Activated T-helper 17 cell treated with anti-CD3 and anti-CD28 coated beads, Interleukin-2, amount 50 U/mL, for 72 hours (primary cell): ENCODE results near the gene CRKL. TPM values are rescaled to one million over a fixed set of nuclear protein-coding genes. Genes with fewer than 3 reads are reported as not detected.
"Not testable (repeated sequence)": the region's sequence is repeated elsewhere in the genome, so short reads cannot be mapped to it uniquely, and the experiment has no call there.

ENCODE experiments used
- ATAC-seq: fragments of 150-1000 bp; cut with Tn5 transposase; replicated peaks from 2 replicates; pipeline ENCODE4 v1.10.0; 2021; ENCODE audit warnings: mild to moderate bottlenecking, moderate library complexity
- H3K27ac Mint-ChIP-seq: one replicate; pipeline ENCODE4 v1.8.0; 2022; ENCODE audit warnings: mixed read lengths
- H3K27me3 Mint-ChIP-seq: one replicate; pipeline ENCODE4 v1.8.0; 2022; ENCODE audit warnings: mixed read lengths
- H3K36me3 Mint-ChIP-seq: one replicate; pipeline ENCODE4 v1.8.0; 2022; ENCODE audit warnings: low read depth, mild to moderate bottlenecking, mixed read lengths
- H3K4me1 Mint-ChIP-seq: one replicate; pipeline ENCODE4 v1.8.0; 2022; ENCODE audit warnings: mixed read lengths
- H3K4me3 Mint-ChIP-seq: one replicate; pipeline ENCODE4 v1.8.0; 2022; ENCODE audit warnings: mild to moderate bottlenecking, mixed read lengths
- H3K9me3 Mint-ChIP-seq: one replicate; pipeline ENCODE4 v1.8.0; 2022; ENCODE audit warnings: mixed read lengths
- total RNA-seq, 2 donors: library from RNA; stranded (reverse); gene quantifications; one replicate each; pipeline ENCODE4 v1.2.3, GENCODE V29; 2022

Gene CRKL
- total RNA-seq, 2 donors from 2014 or later, result 88.5 to 145 TPM

- no peak overlapping the region for H3K4me3 Mint-ChIP-seq
- peaks cover 69% of the 10 kb centered on the region for H3K36me3 Mint-ChIP-seq
- no peaks in the 10 kb centered on the region for H3K9me3 Mint-ChIP-seq
- no peaks in the 10 kb centered on the region for H3K27me3 Mint-ChIP-seq
- ATAC-seq, result no peak
- peak overlapping the region; percentile 29 for H3K27ac Mint-ChIP-seq
- H3K4me1 Mint-ChIP-seq, result no peaks in the 10 kb centered on the region
Observed at GRCh38 chr22:20887375-20887774, 29.8 kb upstream of the CRKL start.

GRCh38 chr22:20889025-20889704 is 28.0 kb upstream of the CRKL start:
- Mint-ChIP-seq H3K4me1 (no peaks in the 10 kb centered on the region), H3K27ac (no peak overlapping the region), H3K36me3 (peaks cover 51% of the 10 kb centered on the region), H3K9me3 (no peaks in the 10 kb centered on the region), H3K4me3 (no peak overlapping the region), H3K27me3 (no peaks in the 10 kb centered on the region)
- ATAC-seq, result no peak

- Mint-ChIP-seq H3K4me1 (no peaks in the 10 kb centered on the region), H3K9me3 (no peaks in the 10 kb centered on the region), H3K27ac (no peak overlapping the region), H3K27me3 (no peaks in the 10 kb centered on the region), H3K36me3 (peaks cover 42% of the 10 kb centered on the region), H3K4me3 (no peak overlapping the region)
- ATAC-seq, result no peak
Observed at GRCh38 chr22:20889904-20890540, 27.2 kb upstream of the CRKL start.

DNA sequence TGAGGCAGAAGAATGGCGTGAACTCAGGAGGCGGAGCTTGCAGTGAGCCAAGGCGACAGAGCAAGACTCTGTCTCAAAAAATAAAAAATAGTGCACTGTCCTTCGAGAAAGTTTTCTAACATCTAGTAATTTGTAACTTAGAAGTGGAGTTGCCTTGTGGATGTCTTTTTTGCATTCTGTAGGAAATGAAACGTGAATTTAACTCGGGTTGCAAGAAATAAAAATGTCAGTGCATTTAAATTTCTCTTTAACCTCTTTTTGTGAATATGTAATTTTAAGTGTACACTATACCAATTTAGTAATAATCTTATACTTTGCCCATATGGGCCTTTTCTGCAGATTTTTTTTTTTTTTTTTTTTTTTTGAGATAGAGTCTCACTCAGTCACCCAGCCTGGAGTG is 26.2 kb upstream of the CRKL start:
- H3K4me3 Mint-ChIP-seq, result no peak overlapping the region
- H3K4me1 Mint-ChIP-seq, result no peaks in the 10 kb centered on the region
- H3K27me3 Mint-ChIP-seq, result no peaks in the 10 kb centered on the region
- peaks cover 33% of the 10 kb centered on the region for H3K36me3 Mint-ChIP-seq
- no peak for ATAC-seq
- no peak overlapping the region for H3K27ac Mint-ChIP-seq
- H3K9me3 Mint-ChIP-seq, result no peaks in the 10 kb centered on the region

GRCh38 chr22:20897737-20898136 is 19.5 kb upstream of the CRKL start:
- not testable (repeated sequence) for ATAC-seq, H3K27me3 Mint-ChIP-seq, H3K36me3 Mint-ChIP-seq, H3K9me3 Mint-ChIP-seq, H3K4me3 Mint-ChIP-seq, H3K4me1 Mint-ChIP-seq, H3K27ac Mint-ChIP-seq

GRCh38 chr22:20899827-20900423 is 17.3 kb upstream of the CRKL start:
- ATAC-seq, result no peak
- Mint-ChIP-seq H3K36me3 (no peaks in the 10 kb centered on the region), H3K4me3 (no peak overlapping the region), H3K27ac (no peak overlapping the region), H3K9me3 (no peaks in the 10 kb centered on the region), H3K27me3 (no peaks in the 10 kb centered on the region), H3K4me1 (no peaks in the 10 kb centered on the region)

DNA sequence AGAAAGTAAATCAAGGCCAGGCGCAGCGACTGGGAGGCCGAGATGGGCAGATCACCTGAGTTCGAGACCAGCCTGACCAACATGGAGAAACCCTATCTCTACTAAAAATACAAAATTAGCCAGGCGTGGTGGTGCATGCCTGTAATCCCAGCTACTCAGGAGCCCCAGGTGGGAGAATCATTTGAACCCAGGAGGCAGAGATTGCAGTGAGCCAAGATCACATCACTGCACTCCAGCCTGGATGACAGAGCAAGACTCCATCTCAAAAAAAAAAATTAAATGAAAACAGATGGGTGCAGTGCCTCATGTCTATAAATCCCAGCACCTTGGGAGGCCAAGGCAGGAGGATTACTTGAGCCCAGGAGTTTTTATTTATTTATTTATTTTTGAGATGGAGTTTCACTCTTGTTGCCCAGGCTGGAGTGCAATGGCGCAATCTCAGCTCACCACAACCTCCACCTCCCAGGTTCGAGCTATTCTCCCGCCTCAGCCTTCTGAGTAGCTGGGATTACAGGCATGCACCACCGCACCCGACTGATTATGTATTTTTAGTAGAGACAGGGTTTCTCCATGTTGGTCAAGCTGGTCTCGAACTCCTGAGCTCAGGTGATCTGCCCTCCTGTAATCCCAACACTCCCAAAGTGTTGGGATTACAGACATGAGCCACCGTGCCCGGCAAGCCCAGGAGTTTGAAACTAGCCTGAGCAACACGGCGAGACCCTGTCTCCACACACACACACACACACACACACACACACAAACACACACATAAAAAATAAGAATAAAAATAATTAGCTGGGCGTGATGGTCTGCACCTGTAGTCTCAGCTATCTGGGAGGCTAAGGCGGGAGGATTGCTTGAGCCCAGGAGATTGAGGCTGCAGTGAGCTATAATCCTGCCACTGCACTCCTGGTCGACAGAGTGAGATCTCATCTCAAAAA is 15.8 kb upstream of the CRKL start:
- H3K36me3 Mint-ChIP-seq, H3K27ac Mint-ChIP-seq, ATAC-seq, H3K27me3 Mint-ChIP-seq, H3K9me3 Mint-ChIP-seq, H3K4me1 Mint-ChIP-seq, H3K4me3 Mint-ChIP-seq: not testable (repeated sequence)

DNA sequence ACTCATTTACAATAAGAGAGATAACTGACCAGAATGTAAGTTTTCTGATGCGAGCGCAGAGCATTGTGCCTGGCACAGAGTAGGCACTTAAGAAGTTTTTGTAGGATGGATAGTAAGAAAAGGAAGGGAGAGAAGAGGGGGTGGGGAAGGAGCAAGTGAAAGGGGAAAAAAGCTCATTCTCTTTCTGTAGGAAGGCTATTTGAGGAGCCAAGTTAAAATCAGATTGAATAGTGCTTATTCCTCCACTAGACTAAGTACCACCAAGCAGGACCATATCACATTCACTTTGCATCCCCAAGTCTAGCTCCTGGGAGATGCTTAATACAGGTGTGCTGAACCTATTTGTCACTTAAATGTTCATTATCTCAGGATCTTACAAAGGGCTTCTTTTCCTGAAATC is 14.1 kb upstream of the CRKL start:
- Mint-ChIP-seq H3K36me3 (no peaks in the 10 kb centered on the region), H3K4me1 (no peaks in the 10 kb centered on the region), H3K27ac (no peak overlapping the region), H3K27me3 (no peaks in the 10 kb centered on the region), H3K4me3 (no peak overlapping the region), H3K9me3 (no peaks in the 10 kb centered on the region)
- no peak for ATAC-seq

- no peaks in the 10 kb centered on the region for H3K36me3 Mint-ChIP-seq
- H3K4me1 Mint-ChIP-seq, result no peaks in the 10 kb centered on the region
- peak; percentile 49 for ATAC-seq
- no peak overlapping the region for H3K27ac Mint-ChIP-seq
- H3K27me3 Mint-ChIP-seq, result no peaks in the 10 kb centered on the region
- no peak overlapping the region for H3K4me3 Mint-ChIP-seq
- H3K9me3 Mint-ChIP-seq, result no peaks in the 10 kb centered on the region
Observed at GRCh38 chr22:20904008-20904979, 12.9 kb upstream of the CRKL start.

DNA sequence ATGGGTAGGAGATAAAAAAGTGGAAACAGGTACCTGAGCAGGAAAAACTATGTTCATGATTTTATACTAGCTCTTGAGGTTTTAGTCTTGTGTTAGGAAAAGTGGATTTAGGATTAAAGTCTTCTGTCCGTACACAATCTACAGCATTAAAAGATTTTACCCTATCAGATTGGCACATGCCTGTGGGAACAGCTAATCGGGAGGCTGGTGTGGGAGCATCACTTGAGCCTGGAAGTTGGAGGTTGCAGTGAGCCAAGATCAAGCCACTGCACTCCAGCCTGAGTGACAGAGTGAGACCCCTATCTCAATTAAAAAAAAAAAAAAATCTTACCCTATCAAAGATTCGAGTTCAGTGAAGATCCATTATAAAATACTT is 12.2 kb upstream of the CRKL start:
- Mint-ChIP-seq H3K27me3 (no peaks in the 10 kb centered on the region), H3K9me3 (no peaks in the 10 kb centered on the region), H3K4me3 (no peak overlapping the region), H3K27ac (no peak overlapping the region), H3K4me1 (no peaks in the 10 kb centered on the region), H3K36me3 (no peaks in the 10 kb centered on the region)
- ATAC-seq, result no peak

DNA sequence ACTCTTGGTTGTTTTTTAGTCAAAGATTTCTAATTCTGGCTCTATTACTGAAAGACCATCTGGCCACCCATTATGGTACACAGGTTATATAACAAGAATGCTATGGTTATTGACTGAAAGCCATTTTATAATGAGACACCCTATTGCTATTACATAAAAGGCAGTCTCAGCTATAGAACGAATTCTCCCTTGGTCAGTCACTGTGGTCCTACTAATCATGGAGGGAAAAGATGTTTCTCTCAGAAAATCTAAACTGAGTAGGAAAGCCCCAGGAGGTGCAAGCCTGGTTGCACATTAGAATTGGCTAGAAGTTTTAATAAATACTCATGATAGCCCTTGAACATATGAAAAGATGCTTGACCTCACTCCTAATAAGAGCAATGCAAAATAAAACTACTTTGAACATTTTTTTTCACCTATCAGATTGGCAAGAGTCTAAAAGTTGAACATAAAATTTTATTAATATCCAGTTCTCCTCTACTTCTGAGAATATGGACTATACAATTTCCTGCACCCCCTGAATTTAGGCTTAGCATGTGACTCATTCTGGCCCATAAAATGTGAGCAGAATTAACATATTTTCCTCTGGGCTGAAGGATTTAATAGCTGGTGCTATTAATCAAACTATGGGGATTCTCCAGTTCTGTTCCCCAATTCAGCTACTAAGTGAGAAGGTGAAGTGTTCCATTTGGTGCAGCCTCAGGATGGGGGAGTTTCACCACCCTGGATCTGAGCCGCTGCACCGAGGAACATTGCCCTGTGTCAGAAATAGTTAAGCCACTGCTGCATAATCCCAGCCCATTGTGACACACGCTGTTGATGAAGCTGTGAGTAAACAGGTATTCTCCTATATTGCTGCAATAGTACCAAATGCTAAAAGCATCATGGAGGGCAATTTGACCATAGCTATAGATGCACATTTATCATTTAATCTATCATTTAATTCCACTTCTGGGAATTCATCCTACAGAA is 11.5 kb upstream of the CRKL start:
- H3K27me3 Mint-ChIP-seq, result no peaks in the 10 kb centered on the region
- no peak for ATAC-seq
- no peaks in the 10 kb centered on the region for H3K36me3 Mint-ChIP-seq
- no peak overlapping the region for H3K4me3 Mint-ChIP-seq
- no peak overlapping the region for H3K27ac Mint-ChIP-seq
- no peaks in the 10 kb centered on the region for H3K4me1 Mint-ChIP-seq
- no peaks in the 10 kb centered on the region for H3K9me3 Mint-ChIP-seq

GRCh38 chr22:20906387-20906767 is 10.8 kb upstream of the CRKL start:
- Mint-ChIP-seq H3K27ac (no peak overlapping the region), H3K27me3 (no peaks in the 10 kb centered on the region), H3K4me1 (no peaks in the 10 kb centered on the region), H3K9me3 (no peaks in the 10 kb centered on the region), H3K36me3 (no peaks in the 10 kb centered on the region), H3K4me3 (no peak overlapping the region)
- no peak for ATAC-seq

DNA sequence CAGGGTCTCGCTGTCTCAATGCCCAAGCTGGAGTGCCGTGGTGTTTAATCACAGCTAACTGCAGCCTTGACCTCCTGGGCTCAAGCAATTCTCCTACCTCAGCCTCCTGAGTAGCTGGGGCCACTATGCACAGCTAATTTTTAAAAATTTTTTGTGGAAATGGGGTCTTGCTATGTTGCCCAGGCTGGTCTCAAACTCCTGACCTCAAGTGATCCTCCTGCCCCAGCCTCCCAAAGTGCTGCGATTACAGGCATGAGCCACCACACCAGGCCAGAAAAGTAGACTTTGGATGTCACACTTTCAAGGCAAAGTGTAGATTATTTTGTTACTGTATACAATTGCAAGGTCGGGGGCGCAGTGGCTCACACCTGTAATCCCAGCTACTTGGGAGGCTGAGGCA is 8.5 kb upstream of the CRKL start:
- not testable (repeated sequence) for H3K36me3 Mint-ChIP-seq, H3K4me3 Mint-ChIP-seq, ATAC-seq, H3K4me1 Mint-ChIP-seq, H3K27me3 Mint-ChIP-seq, H3K9me3 Mint-ChIP-seq, H3K27ac Mint-ChIP-seq
